COLO668 (cell line): ENCODE data around the gene LITAFD.
"Not testable (repeated sequence)": the region's sequence is repeated elsewhere in the genome, so short reads cannot be mapped to it uniquely, and the experiment has no call there.

Experiments used
- DNase-seq: peaks from one replicate; lab custom pipeline; 2025; ENCODE audit not compliant: unreplicated experiment; lab: John Stamatoyannopoulos, UW

The LITAFD gene

GRCh38 chr16:8872071-8872470 lies 10.1 kb upstream of the LITAFD start:
- DNase-seq, result no peak

GRCh38 chr16:8872967-8873865 lies 8.9 kb upstream of the LITAFD start:
- no peak for DNase-seq

- DNase-seq, result not testable (repeated sequence)
Measured at GRCh38 chr16:8873866-8874195, 8.3 kb upstream of the LITAFD start.

GRCh38 chr16:8874388-8874787 lies 7.8 kb upstream of the LITAFD start:
- DNase-seq, result no peak

GRCh38 chr16:8875317-8875716 lies 6.8 kb upstream of the LITAFD start:
- DNase-seq, result not testable (repeated sequence)

- DNase-seq, result no peak
Measured at GRCh38 chr16:8877894-8878522, 4.1 kb upstream of the LITAFD start.

- no peak for DNase-seq
Measured at GRCh38 chr16:8878523-8878911, 3.6 kb upstream of the LITAFD start.

GRCh38 chr16:8880839-8881510 lies 1.2 kb upstream of the LITAFD start:
- DNase-seq, result no peak

- no peak for DNase-seq
Measured at GRCh38 chr16:8882725-8883377, 700 bp downstream of the LITAFD start.

- peak; percentile 55 for DNase-seq
Measured at GRCh38 chr16:8885674-8886592, 3.8 kb downstream of the LITAFD start.

- no peak for DNase-seq
Measured at GRCh38 chr16:8886593-8887430, 4.7 kb downstream of the LITAFD start.

GRCh38 chr16:8887431-8887765 lies 5.2 kb downstream of the LITAFD start:
- no peak for DNase-seq

- peak; percentile 6 for DNase-seq
Measured at GRCh38 chr16:8887952-8888560, 5.9 kb downstream of the LITAFD start.

GRCh38 chr16:8888951-8889892 lies 7.1 kb downstream of the LITAFD start:
- DNase-seq, result no peak

- no peak for DNase-seq
Measured at GRCh38 chr16:8889893-8890548, 7.9 kb downstream of the LITAFD start.

GRCh38 chr16:8890549-8890921 lies 8.4 kb downstream of the LITAFD start:
- no peak for DNase-seq

- DNase-seq, result no peak
Measured at GRCh38 chr16:8892101-8892575, 10.0 kb downstream of the LITAFD start.

GRCh38 chr16:8893426-8893825 lies 11.3 kb downstream of the LITAFD start:
- DNase-seq, result no peak
